ENCODE data around the gene NKX1-2.
"Not testable (repeated sequence)": the region's sequence is repeated elsewhere in the genome, so short reads cannot be mapped to it uniquely, and the experiment has no call there.

NKX1-2 gene

DNA sequence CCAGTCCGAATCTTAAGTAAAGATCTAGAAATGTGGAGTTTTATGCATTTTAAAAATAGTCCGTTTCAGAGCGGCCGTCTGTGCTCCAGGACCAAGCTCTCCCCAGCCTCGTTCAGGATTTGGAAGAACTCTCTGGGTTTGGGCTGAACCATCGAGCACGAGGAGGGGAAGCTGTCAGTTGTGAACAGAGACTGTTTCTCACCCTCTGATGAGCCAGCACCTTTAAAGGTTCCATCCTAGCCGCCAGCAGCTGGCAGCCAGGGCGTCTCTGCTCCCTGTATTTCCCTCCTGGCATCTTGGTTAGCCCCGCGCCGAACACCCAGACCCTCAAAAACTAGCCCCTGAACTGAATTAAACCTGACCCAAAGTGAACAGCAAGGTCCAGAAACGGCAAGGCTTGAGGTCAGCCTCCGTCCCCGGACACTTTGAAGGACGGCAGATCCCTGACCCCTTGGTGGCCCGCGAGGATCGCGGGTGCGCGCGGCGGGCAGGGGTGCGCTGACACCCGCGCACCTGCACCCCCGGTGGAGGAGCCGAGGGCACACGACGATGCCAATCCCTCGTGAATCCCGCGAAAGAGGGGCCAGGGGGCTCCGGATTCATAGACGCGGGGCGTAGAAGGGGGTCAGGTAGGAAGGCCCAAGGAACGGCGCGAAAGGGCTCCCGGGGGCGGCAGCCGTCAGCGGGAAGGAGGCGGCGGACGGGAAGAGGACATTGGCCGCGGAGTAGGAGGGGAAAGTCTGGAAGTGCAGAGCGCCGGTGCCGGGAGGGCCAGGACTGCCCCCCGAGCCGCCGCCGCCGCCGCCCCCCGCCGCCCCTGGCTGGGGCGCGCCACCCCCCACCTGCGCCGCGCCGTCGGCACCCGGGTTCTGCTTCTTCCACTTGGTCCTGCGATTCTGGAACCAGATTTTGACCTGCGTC is 2.7 kb downstream of the NKX1-2 start:
- no peak overlapping the region for H3K4me3 ChIP-seq (ENCODE audit: low read depth, low read length)
- DNase-seq (ENCODE audit: low read depth) = no peak
- TF ChIP-seq, protein P1, sequence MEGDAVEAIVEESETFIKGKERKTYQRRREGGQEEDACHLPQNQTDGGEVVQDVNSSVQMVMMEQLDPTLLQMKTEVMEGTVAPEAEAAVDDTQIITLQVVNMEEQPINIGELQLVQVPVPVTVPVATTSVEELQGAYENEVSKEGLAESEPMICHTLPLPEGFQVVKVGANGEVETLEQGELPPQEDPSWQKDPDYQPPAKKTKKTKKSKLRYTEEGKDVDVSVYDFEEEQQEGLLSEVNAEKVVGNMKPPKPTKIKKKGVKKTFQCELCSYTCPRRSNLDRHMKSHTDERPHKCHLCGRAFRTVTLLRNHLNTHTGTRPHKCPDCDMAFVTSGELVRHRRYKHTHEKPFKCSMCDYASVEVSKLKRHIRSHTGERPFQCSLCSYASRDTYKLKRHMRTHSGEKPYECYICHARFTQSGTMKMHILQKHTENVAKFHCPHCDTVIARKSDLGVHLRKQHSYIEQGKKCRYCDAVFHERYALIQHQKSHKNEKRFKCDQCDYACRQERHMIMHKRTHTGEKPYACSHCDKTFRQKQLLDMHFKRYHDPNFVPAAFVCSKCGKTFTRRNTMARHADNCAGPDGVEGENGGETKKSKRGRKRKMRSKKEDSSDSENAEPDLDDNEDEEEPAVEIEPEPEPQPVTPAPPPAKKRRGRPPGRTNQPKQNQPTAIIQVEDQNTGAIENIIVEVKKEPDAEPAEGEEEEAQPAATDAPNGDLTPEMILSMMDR (IDR thresholded peaks at IDR 0.05; ENCODE audit: low read depth, low read length, missing control alignments) = no peak

DNA sequence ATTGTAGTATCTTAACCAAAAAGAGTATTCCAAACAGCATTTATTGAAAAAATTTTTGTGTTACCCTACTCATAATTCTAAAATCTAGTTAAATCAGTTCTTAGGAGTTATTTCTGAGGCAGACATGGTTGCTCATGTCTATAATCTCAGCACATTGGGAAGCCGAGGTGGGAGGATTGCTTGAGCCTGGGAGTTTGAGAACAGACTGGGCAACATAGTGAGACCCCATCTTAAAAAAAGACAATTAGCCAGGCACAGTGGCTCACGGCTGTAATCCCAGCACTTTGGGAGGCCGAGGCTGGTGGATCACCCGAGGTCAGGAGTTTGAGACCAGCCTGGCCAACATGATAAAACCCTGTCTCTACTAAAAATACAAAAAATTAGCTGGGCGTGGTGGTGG is 8.1 kb downstream of the NKX1-2 start:
- not testable (repeated sequence) for DNase-seq (ENCODE audit: low read depth)

DNA sequence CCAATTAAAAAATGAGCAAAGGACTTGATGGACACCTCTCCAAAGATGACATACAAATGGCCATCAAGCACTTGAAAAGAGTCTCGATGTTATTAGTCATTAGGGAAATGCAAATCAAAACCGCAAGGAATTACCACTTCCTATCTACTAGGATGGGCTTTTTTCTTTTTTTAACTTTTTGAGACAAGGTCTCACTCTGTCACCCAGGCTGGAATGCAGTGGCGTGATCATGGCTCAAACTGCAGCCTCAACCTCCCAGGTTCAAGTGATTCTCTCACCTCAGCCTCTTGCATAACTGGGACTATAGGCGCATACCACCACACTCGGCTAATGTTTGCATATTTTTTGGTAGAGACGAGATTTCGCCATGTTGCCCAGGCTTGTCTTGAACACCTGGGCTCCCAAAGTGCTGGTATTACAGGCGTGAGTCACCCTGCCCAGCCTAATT is 13.6 kb downstream of the NKX1-2 start:
- TF ChIP-seq, protein P1 (IDR thresholded peaks at IDR 0.05; ENCODE audit: low read depth, low read length, missing control alignments) = no peak
- peak; percentile 36 for DNase-seq (ENCODE audit: low read depth)
- no peak overlapping the region for H3K4me3 ChIP-seq (ENCODE audit: low read depth, low read length)

More for the DNA sequence above, 8.1 kb downstream of the NKX1-2 start:
- H3K4me3 ChIP-seq (ENCODE audit: low read depth, low read length) = not testable (repeated sequence)

DNA sequence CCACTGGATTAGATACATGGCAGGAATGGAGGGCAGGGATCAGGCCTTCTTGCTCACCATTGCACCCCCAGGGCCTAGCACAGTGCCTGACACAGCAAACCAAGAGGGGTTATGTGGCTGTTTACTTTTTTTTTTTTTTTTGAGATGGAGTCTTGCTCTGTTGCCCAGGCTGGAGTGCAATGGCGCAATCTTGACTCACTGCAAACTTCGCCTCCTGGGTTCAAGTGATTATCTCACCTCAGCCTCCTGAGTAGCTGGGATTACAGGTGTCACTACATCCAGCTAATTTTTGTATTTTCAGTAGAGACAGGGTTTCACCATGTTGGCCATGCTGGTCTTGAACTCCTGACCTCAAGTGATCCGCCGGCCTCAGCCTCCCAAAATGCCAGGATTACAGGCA is 14.2 kb downstream of the NKX1-2 start:
- not testable (repeated sequence) for DNase-seq (ENCODE audit: low read depth); H3K4me3 ChIP-seq (ENCODE audit: low read depth, low read length)

DNA sequence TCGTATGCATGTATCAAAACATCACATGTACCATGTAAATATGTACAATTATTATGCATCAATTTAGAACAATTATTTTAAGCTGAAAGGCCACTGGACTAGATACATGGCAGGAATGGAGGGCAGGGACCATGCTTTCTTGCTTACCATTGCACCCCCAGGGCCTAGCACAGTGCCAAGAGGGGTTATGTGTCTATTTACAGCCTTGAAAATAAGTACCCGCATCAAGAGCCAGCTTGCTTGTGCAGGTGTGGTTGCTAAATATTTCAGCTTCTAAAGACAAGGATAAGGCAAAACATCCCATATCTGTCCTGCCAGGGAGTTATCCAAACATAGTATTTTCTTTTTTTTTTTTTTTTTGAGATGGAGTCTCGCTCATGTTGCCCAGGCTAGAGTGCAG is 16.4 kb downstream of the NKX1-2 start:
- TF ChIP-seq, protein P1 (IDR thresholded peaks at IDR 0.05; ENCODE audit: low read depth, low read length, missing control alignments) = no peak
- DNase-seq (ENCODE audit: low read depth) = no peak
- H3K4me3 ChIP-seq (ENCODE audit: low read depth, low read length) = no peak overlapping the region

DNA sequence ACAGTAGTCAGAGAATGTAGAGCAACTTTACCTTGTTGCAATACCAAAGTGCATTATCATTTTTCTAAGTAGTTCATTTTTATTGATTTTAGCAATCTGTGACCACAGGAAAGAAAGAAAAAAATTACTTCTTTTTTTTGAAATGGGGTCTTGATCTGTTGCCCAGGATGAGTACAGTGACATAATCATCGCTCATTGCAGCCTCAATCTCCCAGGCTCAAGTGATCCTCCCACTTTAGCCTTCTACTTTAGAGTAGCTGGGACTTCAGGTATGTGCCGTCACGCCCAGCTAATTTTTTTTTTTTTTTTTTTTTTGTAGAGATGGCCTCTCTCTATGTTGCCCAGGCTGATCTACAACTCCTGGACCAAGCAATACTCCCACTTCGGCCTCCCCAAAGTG is 19.8 kb downstream of the NKX1-2 start:
- no peak overlapping the region for H3K4me3 ChIP-seq (ENCODE audit: low read depth, low read length)
- no peak for DNase-seq (ENCODE audit: low read depth)
- TF ChIP-seq, protein P1 (IDR thresholded peaks at IDR 0.05; ENCODE audit: low read depth, low read length, missing control alignments) = no peak

DNA sequence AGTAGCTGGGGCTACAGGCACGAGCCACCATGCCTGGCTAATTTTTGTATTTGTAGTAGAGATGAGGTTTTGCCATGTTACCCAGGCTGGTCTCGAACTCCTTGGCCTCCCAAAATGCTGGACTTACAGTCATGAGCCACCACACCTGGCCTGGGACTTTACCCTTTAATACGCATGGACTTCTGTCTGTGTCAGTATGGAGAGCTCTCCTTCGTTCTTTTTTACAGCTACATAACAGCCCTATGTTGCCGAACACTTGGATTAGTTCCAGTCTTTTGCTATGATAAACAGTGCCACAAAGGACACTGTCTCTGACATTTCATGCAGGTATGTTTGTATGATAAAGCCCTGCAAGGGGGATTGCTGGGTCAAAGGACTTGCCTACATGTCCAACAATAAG is 20.3 kb downstream of the NKX1-2 start:
- TF ChIP-seq, protein P1 (IDR thresholded peaks at IDR 0.05; ENCODE audit: low read depth, low read length, missing control alignments) = no peak
- no peak for DNase-seq (ENCODE audit: low read depth)

DNA sequence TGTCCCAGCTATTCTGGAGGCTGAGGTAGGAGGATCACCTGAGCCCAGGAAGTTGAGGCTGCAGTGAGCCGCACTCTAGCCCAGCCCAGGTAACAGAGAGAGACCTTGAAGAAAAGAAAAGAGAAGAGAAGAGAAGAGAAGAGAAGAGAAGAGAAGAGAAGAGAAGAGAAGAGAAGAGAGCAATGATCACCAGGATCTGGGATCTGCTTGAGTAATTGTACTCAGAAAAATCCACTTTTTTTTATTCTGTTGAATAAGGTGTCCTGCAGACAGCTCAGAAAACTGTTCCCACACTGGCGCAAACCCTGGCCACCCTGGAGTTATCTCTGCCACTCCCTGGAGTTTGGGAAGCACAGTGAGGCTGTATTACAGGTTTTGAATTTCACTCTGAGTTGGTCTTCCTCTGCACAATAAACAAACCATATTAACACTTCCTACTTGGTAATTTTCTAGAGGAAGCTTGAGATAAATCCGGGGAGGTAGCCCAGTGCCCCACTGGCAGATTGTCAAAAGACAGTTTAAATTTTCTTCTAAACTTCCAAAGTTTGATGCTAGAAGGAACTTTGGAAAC is 21.5 kb downstream of the NKX1-2 start:
- TF ChIP-seq, protein P1 (IDR thresholded peaks at IDR 0.05; ENCODE audit: low read depth, low read length, missing control alignments) = no peak
- no peak for DNase-seq (ENCODE audit: low read depth)
- H3K4me3 ChIP-seq (ENCODE audit: low read depth, low read length) = no peak overlapping the region

More for the DNA sequence above, 20.3 kb downstream of the NKX1-2 start:
- H3K4me3 ChIP-seq (ENCODE audit: low read depth, low read length) = no peak overlapping the region
